HepG2 (cell line): ENCODE results near the gene LECT2. TPM values are rescaled to one million over a fixed set of nuclear protein-coding genes. Genes with fewer than 3 reads are reported as not detected.
A peak's percentile ranks its signal among the peaks of the same experiment; 100 is the strongest.

Experiments used
- AKNA ChIP-seq: sonication (generic); formaldehyde crosslinking; IDR thresholded peaks from 2 replicates; pipeline ENCODE4 v1.4.0; 2020; ENCODE audit warnings: missing genetic modification reagents, borderline replicate concordance
- ARID5B ChIP-seq: IDR thresholded peaks from 2 replicates; pipeline ENCODE4 v1.4.0; 2020; ENCODE audit warnings: mild to moderate bottlenecking, missing genetic modification reagents
- CC2D1A ChIP-seq: sonication (generic); formaldehyde crosslinking; IDR thresholded peaks from 2 replicates; pipeline ENCODE4 v1.8.1; 2023; ENCODE audit warnings: mild to moderate bottlenecking, missing genetic modification reagents
- FOXK1 ChIP-seq: sonication (generic); formaldehyde crosslinking; IDR thresholded peaks from 2 replicates; pipeline ENCODE4 v1.4.0; 2020; ENCODE audit warnings: low read depth, missing genetic modification reagents, borderline replicate concordance
- HCFC1 ChIP-seq: fragments of 150-350 bp; IDR thresholded peaks from 2 replicates; pipeline ENCODE4 v1.6.1; 2014; ENCODE audit warnings: low read depth, low read length
- JUNB ChIP-seq: sonication (generic); formaldehyde crosslinking; IDR thresholded peaks from 2 replicates; pipeline ENCODE4 v1.8.0; 2022; ENCODE audit warnings: missing genetic modification reagents, mild to moderate bottlenecking, borderline replicate concordance
- KDM4B ChIP-seq: sonication (generic); formaldehyde crosslinking; IDR thresholded peaks from 2 replicates; pipeline ENCODE4 v1.4.0; 2020; ENCODE audit warnings: missing genetic modification reagents
- MEIS2 ChIP-seq: sonication (generic); formaldehyde crosslinking; IDR thresholded peaks from 2 replicates; pipeline ENCODE4 v1.9.0; 2021; ENCODE audit warnings: mild to moderate bottlenecking, missing genetic modification reagents
- PAXIP1 ChIP-seq: sonication (generic); formaldehyde crosslinking; conservative IDR thresholded peaks from 2 replicates; pipeline ENCODE4 v1.4.0; 2020; ENCODE audit warnings: mild to moderate bottlenecking, missing genetic modification reagents, moderate library complexity
- ZFY ChIP-seq: sonication (generic); formaldehyde crosslinking; IDR thresholded peaks from 2 replicates; pipeline ENCODE4 v1.4.0; 2020; ENCODE audit warnings: missing genetic modification reagents
- ZFYVE20 ChIP-seq: sonication (generic); formaldehyde crosslinking; IDR thresholded peaks from 2 replicates; pipeline ENCODE4 v1.8.0; 2023; ENCODE audit warnings: low read depth, mild to moderate bottlenecking, moderate library complexity, missing genetic modification reagents, borderline replicate concordance
- ZNF234 ChIP-seq: sonication (generic); formaldehyde crosslinking; conservative IDR thresholded peaks from 2 replicates; pipeline ENCODE4 v1.5.1; 2020; ENCODE audit warnings: mild to moderate bottlenecking, missing genetic modification reagents
- ZNF503 ChIP-seq: sonication (generic); formaldehyde crosslinking; IDR thresholded peaks from 2 replicates; pipeline ENCODE4 v1.4.0; 2020; ENCODE audit warnings: missing genetic modification reagents
- ZNF543 ChIP-seq: sonication (generic); formaldehyde crosslinking; IDR thresholded peaks from 2 replicates; pipeline ENCODE4 v1.4.0; 2020; ENCODE audit warnings: mild to moderate bottlenecking, missing genetic modification reagents
- ZNF709 ChIP-seq: sonication (generic); formaldehyde crosslinking; IDR thresholded peaks from 2 replicates; pipeline ENCODE4 v1.5.0; 2020; ENCODE audit warnings: mild to moderate bottlenecking, missing genetic modification reagents
- polyA plus RNA-seq, 8 experiments: library from polyadenylated mRNA; depleted of rRNA in 3 of 8; stranded (reverse) in 7 of 8; unstranded in 1 of 8; fragments of >200 nt; fragmentation: Illumina TruSeq in 4 of 8; extraction: Trizol in 4 of 8; gene quantifications; 2 replicates each; pipeline versions ENCODE4 v1.2.1 to v1.2.3, GENCODE V29; 2011 to 2016; ENCODE audit warnings: low read depth in 4 of 8, missing spikeins in 1 of 8, mixed read lengths in 1 of 8; ENCODE audit not compliant: insufficient read depth in 1 of 8
- total RNA-seq, 5 experiments: library from RNA; depleted of rRNA; stranded (reverse); fragments of >200 nt; fragmentation: Illumina TruSeq; extraction: Trizol; gene quantifications; 2 replicates each; pipeline ENCODE4 v1.2.3, GENCODE V29; 2016; ENCODE audit warnings: low read depth in 1 of 5

Gene LECT2
- total and polyA plus RNA-seq, 2 of the 13 experiments (the other 11 are each of a cell fraction or from before 2014, with no cell fraction given): not detected

GRCh38 chr5:135973323-135974020 lies 18.7 kb upstream of the LECT2 start (continued):
- TF ChIP-seq ARID5B (CRISPR knock-in tag) (peak; percentile 99), MEIS2 (peak; percentile 87), FOXK1 (CRISPR knock-in tag) (peak; percentile 98), KDM4B (peak; percentile 98), ZNF234 (CRISPR knock-in tag) (no peak), ZNF543 (CRISPR knock-in tag) (no peak), ZFY (peak; percentile 31; the same call in 1 of the 2 replicates), ZNF503 (CRISPR knock-in tag) (peak; percentile 93), HCFC1 (no peak), AKNA (CRISPR knock-in tag) (no peak), ZNF709 (CRISPR knock-in tag) (no peak), PAXIP1 (CRISPR knock-in tag) (peak; percentile 100), CC2D1A (CRISPR knock-in tag) (no peak), ZFYVE20 (no peak), JUNB (CRISPR knock-in tag) (peak; percentile 78; the same call in 1 of the 2 replicates)
